HepG2 (cell line): ENCODE measurements around the gene WBP1. TPM values are rescaled to one million over a fixed set of nuclear protein-coding genes. Genes with fewer than 3 reads are reported as not detected.

ENCODE experiments used
- DNMT3B ChIP-seq: conservative IDR thresholded peaks from 2 replicates; pipeline ENCODE4 v1.6.1; 2016; ENCODE audit warnings: missing biosample characterization, control low read depth
- HDAC1 ChIP-seq: sonication (generic); formaldehyde crosslinking; IDR thresholded peaks from 2 replicates; pipeline ENCODE4 v1.5.1; 2020; ENCODE audit warnings: mild to moderate bottlenecking, missing genetic modification reagents
- HIC2 ChIP-seq: sonication (generic); formaldehyde crosslinking; IDR thresholded peaks from 2 replicates; pipeline ENCODE4 v1.9.0; 2022; ENCODE audit warnings: low read depth, missing genetic modification reagents
- KLF6 ChIP-seq: IDR thresholded peaks from 2 replicates; pipeline ENCODE4 v1.8.0; 2016; ENCODE audit warnings: missing biosample characterization, missing genetic modification reagents
- MAFF ChIP-seq: IDR thresholded peaks from 2 replicates; pipeline ENCODE4 v1.6.1; 2011; ENCODE audit warnings: low read depth, low read length, improper control_type of control experiment
- MEF2D ChIP-seq: sonication (generic); formaldehyde crosslinking; IDR thresholded peaks from 2 replicates; pipeline ENCODE4 v1.5.1; 2020; ENCODE audit warnings: mild to moderate bottlenecking, missing genetic modification reagents
- NR2F6 ChIP-seq, 2 experiments: IDR thresholded peaks; 2 replicates each; pipeline ENCODE4 v1.6.1; 2016; ENCODE audit warnings: antibody characterized with exemption in 1 of 2, mild to moderate bottlenecking in 1 of 2
- SKIL ChIP-seq: sonication (generic); formaldehyde crosslinking; IDR thresholded peaks from 2 replicates; pipeline ENCODE4 v1.8.0; 2022; ENCODE audit warnings: missing genetic modification reagents, mild to moderate bottlenecking, moderate library complexity, borderline replicate concordance
- SUZ12 ChIP-seq: fragments of 150-350 bp; IDR thresholded peaks from 2 replicates; pipeline ENCODE4 v1.6.1; 2014; ENCODE audit warnings: low read depth, low read length
- UBTF ChIP-seq: sonication (generic); formaldehyde crosslinking; IDR thresholded peaks from 2 replicates; pipeline ENCODE4 v1.4.0; 2020; ENCODE audit warnings: mild to moderate bottlenecking, missing genetic modification reagents
- ZBTB7B ChIP-seq: sonication (generic); formaldehyde crosslinking; IDR thresholded peaks from 2 replicates; pipeline ENCODE4 v1.4.0; 2020; ENCODE audit warnings: missing genetic modification reagents
- ZFYVE20 ChIP-seq: sonication (generic); formaldehyde crosslinking; IDR thresholded peaks from 2 replicates; pipeline ENCODE4 v1.8.0; 2023; ENCODE audit warnings: low read depth, mild to moderate bottlenecking, moderate library complexity, missing genetic modification reagents, borderline replicate concordance
- ZNF235 ChIP-seq: sonication (generic); formaldehyde crosslinking; IDR thresholded peaks from 2 replicates; pipeline ENCODE4 v1.8.1; 2023; ENCODE audit warnings: mild to moderate bottlenecking, missing genetic modification reagents, borderline replicate concordance
- ZNF263 ChIP-seq: sonication (generic); formaldehyde crosslinking; IDR thresholded peaks from 2 replicates; pipeline ENCODE4 v1.4.0; 2020; ENCODE audit warnings: missing genetic modification reagents
- ZNF430 ChIP-seq: sonication (generic); formaldehyde crosslinking; IDR thresholded peaks from 2 replicates; pipeline ENCODE4 v1.9.0; 2021; ENCODE audit warnings: mild to moderate bottlenecking, missing genetic modification reagents
- ZNF512B ChIP-seq: sonication (generic); formaldehyde crosslinking; IDR thresholded peaks from 2 replicates; pipeline ENCODE4 v1.5.1; 2020; ENCODE audit warnings: missing genetic modification reagents, mild to moderate bottlenecking, borderline replicate concordance
- ZNF615 ChIP-seq: sonication (generic); formaldehyde crosslinking; IDR thresholded peaks from 2 replicates; pipeline ENCODE4 v1.5.0; 2020; ENCODE audit warnings: mild to moderate bottlenecking, missing genetic modification reagents, borderline replicate concordance
- ZNF619 ChIP-seq: sonication (generic); formaldehyde crosslinking; IDR thresholded peaks from 2 replicates; pipeline ENCODE4 v1.4.0; 2020; ENCODE audit warnings: mild to moderate bottlenecking, missing genetic modification reagents
- ZNF629 ChIP-seq: sonication (generic); formaldehyde crosslinking; conservative IDR thresholded peaks from 2 replicates; pipeline ENCODE4 v1.5.0; 2020; ENCODE audit warnings: missing genetic modification reagents
- ZSCAN21 ChIP-seq: sonication (generic); formaldehyde crosslinking; IDR thresholded peaks from 2 replicates; pipeline ENCODE4 v1.8.0; 2022; ENCODE audit warnings: mild to moderate bottlenecking, missing genetic modification reagents, moderate library complexity, borderline replicate concordance
- polyA plus RNA-seq, 8 experiments: library from polyadenylated mRNA; depleted of rRNA in 3 of 8; stranded (reverse) in 7 of 8; unstranded in 1 of 8; fragments of >200 nt; fragmentation: Illumina TruSeq in 4 of 8; extraction: Trizol in 4 of 8; gene quantifications; 2 replicates each; pipeline versions ENCODE4 v1.2.1 to v1.2.3, GENCODE V29; 2011 to 2016; ENCODE audit warnings: low read depth in 4 of 8, missing spikeins in 1 of 8, mixed read lengths in 1 of 8; ENCODE audit not compliant: insufficient read depth in 1 of 8
- total RNA-seq, 5 experiments: library from RNA; depleted of rRNA; stranded (reverse); fragments of >200 nt; fragmentation: Illumina TruSeq; extraction: Trizol; gene quantifications; 2 replicates each; pipeline ENCODE4 v1.2.3, GENCODE V29; 2016; ENCODE audit warnings: low read depth in 1 of 5

The WBP1 gene
- total and polyA plus RNA-seq, 2 of the 13 experiments (the other 11 are each of a cell fraction or from before 2014, with no cell fraction given) = 38.8 to 85.7 TPM

- TF ChIP-seq ZNF512B (CRISPR knock-in tag) = no peak
- TF ChIP-seq UBTF = peak; percentile 70
- TF ChIP-seq SUZ12 = no peak
- no peak for TF ChIP-seq ZNF619 (CRISPR knock-in tag)
- no peak for TF ChIP-seq NR2F6 (IDR thresholded peaks at IDR 0.05)
- TF ChIP-seq NR2F6 (CRISPR knock-in tag; IDR thresholded peaks at IDR 0.05) = 0 out of 2 replicates have a peak, but pooled peaks have one; percentile 17
- no peak for TF ChIP-seq MAFF
- TF ChIP-seq MEF2D (CRISPR knock-in tag) = 0 out of 2 replicates have a peak, but pooled peaks have one; percentile 22
- TF ChIP-seq ZSCAN21 (CRISPR knock-in tag) = no peak; the same call in 1 of the 2 replicates
- no peak for TF ChIP-seq ZBTB7B (CRISPR knock-in tag)
- peak; percentile 65; the same call in 1 of the 2 replicates for TF ChIP-seq HIC2 (CRISPR knock-in tag)
- TF ChIP-seq ZFYVE20 = 0 out of 2 replicates have a peak, but pooled peaks have one; percentile 51
- TF ChIP-seq HDAC1 (CRISPR knock-in tag) = 0 out of 2 replicates have a peak, but pooled peaks have one; percentile 25
- TF ChIP-seq ZNF615 (CRISPR knock-in tag) = no peak
- no peak for TF ChIP-seq ZNF235 (CRISPR knock-in tag)
- TF ChIP-seq SKIL = no peak
- TF ChIP-seq DNMT3B (CRISPR knock-in tag) = no peak
- TF ChIP-seq ZNF430 (CRISPR knock-in tag) = peak; percentile 78; the same call in 1 of the 2 replicates
- TF ChIP-seq ZNF263 (CRISPR knock-in tag) = peak; percentile 51
- no peak for TF ChIP-seq KLF6 (CRISPR knock-in tag)
- no peak for TF ChIP-seq ZNF629 (CRISPR knock-in tag)
Observed at GRCh38 chr2:74497777-74498499, 39.7 kb downstream of the WBP1 start (continued).
